Brain microvascular endothelial cell (primary cell): ENCODE data around the gene ETV5.

Source experiments
- DNase-seq: peaks from one replicate; pipeline ENCODE4 v3.0.0-alpha.2; 2020
- H3K27ac ChIP-seq: fragments of 250-450 bp; sonication (Bioruptor Pico); 2 replicates; pipeline ENCODE4 v1.5.1; 2020; ENCODE audit warnings: mild to moderate bottlenecking, moderate library complexity
- H3K27me3 ChIP-seq: fragments of 250-450 bp; sonication (Bioruptor Pico); replicated peaks from 2 replicates; pipeline ENCODE4 v1.5.1; 2020; ENCODE audit warnings: mild to moderate bottlenecking
- H3K36me3 ChIP-seq: fragments of 250-450 bp; sonication (Bioruptor Pico); replicated peaks from 2 replicates; pipeline ENCODE4 v1.5.1; 2020; ENCODE audit warnings: mild to moderate bottlenecking
- H3K4me3 ChIP-seq: 2 replicates; pipeline ENCODE4 v1.5.1; 2011; ENCODE audit warnings: low read depth, mild to moderate bottlenecking, control low read depth, low read length, moderate library complexity
- CTCF ChIP-seq: IDR thresholded peaks from 2 replicates; pipeline ENCODE4 v1.5.1; 2011; ENCODE audit warnings: low read depth, mild to moderate bottlenecking, moderate library complexity, low read length, control low read depth, inconsistent platforms; ENCODE audit errors: missing control alignments
- in situ Hi-C: cut with HindIII; loops from 2 replicates; pipeline ENCODE4 v1.10.0; 2017; ENCODE audit warnings: low sequenced_read_pairs, low pct_ligation_motif_present

The ETV5 gene

GRCh38 chr3:186121968-186122367 lies 13.1 kb upstream of the ETV5 start:
- Histone ChIP-seq H3K36me3 (no peaks in the 10 kb centered on the region), H3K27me3 (no peaks in the 10 kb centered on the region), H3K27ac (no peak overlapping the region), H3K4me3 (no peak overlapping the region)
- DNase-seq: no peak
- no peak for TF ChIP-seq CTCF
- in situ Hi-C loops: no loop called here

GRCh38 chr3:186121278-186121677 lies 12.4 kb upstream of the ETV5 start:
- no peaks in the 10 kb centered on the region for H3K36me3 ChIP-seq
- no peak for DNase-seq
- no peak overlapping the region for H3K27ac ChIP-seq
- TF ChIP-seq CTCF: no peak
- in situ Hi-C loops: no loop called here
- no peaks in the 10 kb centered on the region for H3K27me3 ChIP-seq
- H3K4me3 ChIP-seq: no peak overlapping the region

- no peaks in the 10 kb centered on the region for H3K27me3 ChIP-seq
- no peak for TF ChIP-seq CTCF
- no peak overlapping the region for H3K27ac ChIP-seq
- DNase-seq: no peak
- no peaks in the 10 kb centered on the region for H3K36me3 ChIP-seq
- H3K4me3 ChIP-seq: no peak overlapping the region
- in situ Hi-C loops: no loop called here
Measured at GRCh38 chr3:186119499-186119898, 10.6 kb upstream of the ETV5 start.

- no peak for TF ChIP-seq CTCF
- DNase-seq: no peak
- Histone ChIP-seq H3K27me3 (no peaks in the 10 kb centered on the region), H3K36me3 (no peaks in the 10 kb centered on the region), H3K27ac (no peak overlapping the region), H3K4me3 (no peak overlapping the region)
- in situ Hi-C loops: no loop called here
Measured at GRCh38 chr3:186118692-186119091, 9.8 kb upstream of the ETV5 start.

- TF ChIP-seq CTCF: no peak
- no peaks in the 10 kb centered on the region for H3K27me3 ChIP-seq
- H3K4me3 ChIP-seq: no peak overlapping the region
Measured at GRCh38 chr3:186117521-186118134, 8.7 kb upstream of the ETV5 start.

More at GRCh38 chr3:186117521-186118134, 8.7 kb upstream of the ETV5 start:
- no peaks in the 10 kb centered on the region for H3K36me3 ChIP-seq
- no peak overlapping the region for H3K27ac ChIP-seq
- in situ Hi-C loops: no loop called here
- no peak for DNase-seq
